ENCODE measurements around the gene MARK1. TPM values are rescaled to one million over a fixed set of nuclear protein-coding genes. Genes with fewer than 3 reads are reported as not detected.

Gene MARK1
- 10 to 100 TPM in 2 of 4 donors, 1 to 10 TPM in 2; 3.2 to 14.9 (median 11.0) TPM for total RNA-seq

DNA sequence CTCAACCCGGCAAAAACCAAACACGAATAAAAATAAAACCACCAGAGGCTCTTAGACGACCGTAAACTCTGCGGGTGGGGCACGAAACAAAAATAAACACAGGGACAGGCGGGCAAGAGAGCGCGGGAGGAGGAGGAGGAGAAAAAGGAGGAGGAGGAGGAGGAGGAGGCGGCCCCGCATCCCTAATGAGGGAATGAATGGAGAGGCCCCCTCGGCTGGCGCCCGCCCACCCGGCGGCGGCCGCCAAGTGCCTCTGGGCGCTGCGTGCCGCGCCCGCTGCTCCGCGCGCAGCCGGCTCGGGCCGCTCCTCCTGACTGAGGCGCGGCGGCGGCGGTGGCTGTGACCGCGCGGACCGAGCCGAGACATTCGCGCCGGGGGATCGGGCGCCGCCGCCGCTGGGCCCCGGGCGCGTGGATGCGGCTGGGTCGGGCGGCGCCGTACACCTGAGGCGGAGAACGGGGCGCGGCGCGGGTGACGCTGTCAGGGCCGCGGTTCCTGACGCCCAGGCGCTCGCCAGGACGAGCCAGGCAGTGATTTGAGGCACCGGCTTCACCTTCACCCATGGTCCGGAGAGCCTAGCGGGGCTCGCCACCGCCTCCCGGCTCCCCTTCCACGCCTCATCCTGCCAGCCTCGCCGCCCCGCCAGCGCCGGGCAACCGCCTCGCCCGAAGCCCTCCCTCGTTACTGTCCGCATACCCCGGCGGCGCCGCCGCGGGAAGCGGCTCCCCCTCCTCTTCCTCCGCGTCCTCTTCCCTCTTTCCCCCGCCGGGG, at the start of gene MARK1:
Gene MARK1, plus strand, starts transcription at position 229 of the 771 bp plus-strand sequence. CDS start 687 bp downstream, outside the sequence.
- Histone ChIP-seq H3K27ac (peak within 1 kb of the TSS; percentile 73 to 87), H3K4me3 (peak within 1 kb of the TSS; percentile 72 to 89), H3K36me3 (no peaks in the 10 kb centered on the region), H3K4me1 (no peaks in the 10 kb centered on the region), H3K9me3 (no peaks in the 10 kb centered on the region), H3K27me3 (no peaks in the 10 kb centered on the region)
- TF ChIP-seq, protein P1, sequence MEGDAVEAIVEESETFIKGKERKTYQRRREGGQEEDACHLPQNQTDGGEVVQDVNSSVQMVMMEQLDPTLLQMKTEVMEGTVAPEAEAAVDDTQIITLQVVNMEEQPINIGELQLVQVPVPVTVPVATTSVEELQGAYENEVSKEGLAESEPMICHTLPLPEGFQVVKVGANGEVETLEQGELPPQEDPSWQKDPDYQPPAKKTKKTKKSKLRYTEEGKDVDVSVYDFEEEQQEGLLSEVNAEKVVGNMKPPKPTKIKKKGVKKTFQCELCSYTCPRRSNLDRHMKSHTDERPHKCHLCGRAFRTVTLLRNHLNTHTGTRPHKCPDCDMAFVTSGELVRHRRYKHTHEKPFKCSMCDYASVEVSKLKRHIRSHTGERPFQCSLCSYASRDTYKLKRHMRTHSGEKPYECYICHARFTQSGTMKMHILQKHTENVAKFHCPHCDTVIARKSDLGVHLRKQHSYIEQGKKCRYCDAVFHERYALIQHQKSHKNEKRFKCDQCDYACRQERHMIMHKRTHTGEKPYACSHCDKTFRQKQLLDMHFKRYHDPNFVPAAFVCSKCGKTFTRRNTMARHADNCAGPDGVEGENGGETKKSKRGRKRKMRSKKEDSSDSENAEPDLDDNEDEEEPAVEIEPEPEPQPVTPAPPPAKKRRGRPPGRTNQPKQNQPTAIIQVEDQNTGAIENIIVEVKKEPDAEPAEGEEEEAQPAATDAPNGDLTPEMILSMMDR (IDR thresholded peaks at IDR 0.05), result no peak
- TF ChIP-seq POLR2A (IDR thresholded peaks at IDR 0.05), result peak; percentile 20 to 57
- intact Hi-C loops (cut with DNase I; ENCODE audit: low total_unique reads), result no loop called here
- peak; percentile 55 to 63 for DNase-seq

DNA sequence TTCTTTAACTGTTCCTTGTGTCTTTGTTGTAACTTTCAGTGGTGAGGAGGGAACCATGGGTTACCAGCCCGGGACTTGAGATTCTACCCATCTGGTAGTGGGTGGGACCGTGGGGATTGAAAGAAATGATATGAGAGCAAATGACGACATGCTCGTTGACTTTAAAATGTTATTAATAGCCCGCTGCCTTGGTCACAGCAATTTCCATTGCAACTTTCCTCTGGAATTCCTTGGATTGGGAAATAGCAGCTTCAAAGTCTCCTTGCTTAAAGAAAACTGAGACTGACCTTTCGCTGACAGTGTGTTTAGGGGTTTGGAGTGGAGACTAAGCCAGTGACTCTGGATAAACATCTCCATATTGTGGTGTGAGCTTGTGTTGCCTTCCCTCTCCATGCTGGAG, 44.2 kb upstream of the MARK1 start:
- no peaks in the 10 kb centered on the region for H3K27me3 ChIP-seq
- H3K4me1 ChIP-seq, result no peaks in the 10 kb centered on the region
- no peak overlapping the region for H3K4me3 ChIP-seq
- no peak for DNase-seq
- intact Hi-C loops (cut with DNase I; ENCODE audit: low total_unique reads), result no loop called here
- TF ChIP-seq, protein P1 (IDR thresholded peaks at IDR 0.05), result no peak
- no peak for TF ChIP-seq POLR2A (IDR thresholded peaks at IDR 0.05)
- H3K36me3 ChIP-seq, result no peaks in the 10 kb centered on the region
- H3K27ac ChIP-seq, result peak overlapping the region in 1 of 2 donors; percentile 12
- no peaks in the 10 kb centered on the region for H3K9me3 ChIP-seq

DNA sequence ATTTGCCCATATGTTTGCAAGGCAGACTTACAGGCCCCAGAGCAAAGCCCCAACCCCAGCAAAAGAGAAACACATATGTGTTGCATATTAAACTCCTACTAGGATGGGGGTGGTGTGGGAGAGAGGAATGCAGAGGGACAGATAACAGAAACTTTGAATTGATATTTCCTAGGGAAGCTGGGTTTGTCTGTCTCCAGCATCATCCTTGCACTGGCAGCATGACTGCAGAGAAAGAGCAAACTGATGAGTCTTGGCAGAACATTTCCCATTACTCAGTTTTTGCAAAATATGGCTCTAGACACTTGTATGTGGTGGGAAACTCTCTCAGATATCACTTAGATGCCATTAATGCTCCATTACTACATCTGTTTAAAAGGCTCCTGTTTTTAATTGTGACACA, 43.8 kb upstream of the MARK1 start:
- Histone ChIP-seq H3K4me3 (no peak overlapping the region), H3K27ac (peak overlapping the region in 1 of 2 donors; percentile 12), H3K9me3 (no peaks in the 10 kb centered on the region), H3K27me3 (no peaks in the 10 kb centered on the region), H3K36me3 (no peaks in the 10 kb centered on the region), H3K4me1 (no peaks in the 10 kb centered on the region)
- no peak for DNase-seq
- TF ChIP-seq, protein P1 (IDR thresholded peaks at IDR 0.05), result no peak
- no peak for TF ChIP-seq POLR2A (IDR thresholded peaks at IDR 0.05)
- intact Hi-C loops (cut with DNase I; ENCODE audit: low total_unique reads), result no loop called here

DNA sequence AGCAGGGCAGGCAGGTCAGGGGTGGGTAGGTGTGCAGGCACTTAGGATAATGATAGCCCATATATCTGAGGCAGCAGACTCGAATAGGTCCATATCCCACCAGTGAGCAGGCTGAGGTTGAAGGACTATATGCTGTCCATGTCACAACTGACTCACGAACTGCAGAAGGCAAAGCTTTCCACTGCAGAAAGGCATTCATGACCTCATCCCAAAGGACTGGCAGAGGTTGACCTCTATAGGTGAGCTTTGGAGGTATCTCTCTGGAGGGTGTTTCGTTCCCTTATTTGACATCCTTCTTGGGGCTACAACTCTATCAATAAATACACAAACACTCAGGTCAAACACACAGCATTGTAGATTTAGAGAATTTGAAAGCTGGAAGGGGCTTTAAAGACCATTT, 42.8 kb upstream of the MARK1 start:
- Histone ChIP-seq H3K27me3 (no peaks in the 10 kb centered on the region), H3K27ac (no peak overlapping the region), H3K9me3 (no peaks in the 10 kb centered on the region), H3K36me3 (no peaks in the 10 kb centered on the region), H3K4me3 (no peak overlapping the region), H3K4me1 (no peaks in the 10 kb centered on the region)
- no peak for DNase-seq
- intact Hi-C loops (cut with DNase I; ENCODE audit: low total_unique reads), result no loop called here
- TF ChIP-seq, protein P1 (IDR thresholded peaks at IDR 0.05), result no peak
- no peak for TF ChIP-seq POLR2A (IDR thresholded peaks at IDR 0.05)

DNA sequence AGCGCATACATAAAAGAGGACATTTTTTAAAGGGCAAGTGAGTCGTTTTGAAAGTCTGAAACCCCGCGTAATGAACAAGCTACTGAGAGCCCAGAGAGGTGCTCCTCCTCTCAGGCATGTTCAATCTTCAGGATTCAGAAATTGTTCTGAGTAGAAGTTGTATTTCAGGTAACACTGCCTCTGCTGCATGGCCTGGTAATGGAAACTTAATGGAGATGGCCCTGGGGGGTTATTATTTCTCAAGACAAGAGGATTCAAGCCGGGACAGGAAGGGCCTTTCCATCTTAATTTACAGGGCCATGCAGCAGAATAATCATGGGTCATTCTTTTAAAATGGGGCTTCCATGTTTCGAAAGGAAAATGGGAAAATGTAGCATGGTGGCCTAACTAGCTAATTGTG, 42.1 kb upstream of the MARK1 start:
- intact Hi-C loops (cut with DNase I; ENCODE audit: low total_unique reads), result no loop called here
- H3K4me1 ChIP-seq, result no peaks in the 10 kb centered on the region
- TF ChIP-seq, protein P1 (IDR thresholded peaks at IDR 0.05), result no peak
- TF ChIP-seq POLR2A (IDR thresholded peaks at IDR 0.05), result no peak
- H3K27ac ChIP-seq, result no peak overlapping the region
- H3K27me3 ChIP-seq, result no peaks in the 10 kb centered on the region
- H3K36me3 ChIP-seq, result no peaks in the 10 kb centered on the region
- no peak overlapping the region for H3K4me3 ChIP-seq
- DNase-seq, result no peak
- H3K9me3 ChIP-seq, result no peaks in the 10 kb centered on the region
